Calu3 (cell line): ENCODE data around the gene CCNDBP1. TPM values are rescaled to one million over a fixed set of nuclear protein-coding genes. Genes with fewer than 3 reads are reported as not detected.

ENCODE experiments used
- BruUV-seq: library from RNA; stranded (reverse); fragments of 400-500 nt; replicated peaks from 2 replicates; lab custom pipeline; 2021; lab: Mats Ljungman, UMichigan
- CTCF ChIA-PET: fragments of 300-600 bp; sonication (Branson Sonifier 250); formaldehyde crosslinking; loops from one replicate; lab custom pipeline; 2022; ENCODE audit warnings: antibody characterized with exemption; lab: Charles Lee
- DNase-seq: peaks from one replicate; pipeline ENCODE4 v3.0.0; 2022
- H3K27ac Mint-ChIP-seq: one replicate; pipeline ENCODE4 v1.8.0; 2022; ENCODE audit warnings: mixed read lengths; ENCODE audit not compliant: unreplicated experiment
- H3K27me3 Mint-ChIP-seq: one replicate; pipeline ENCODE4 v1.8.0; 2022; ENCODE audit warnings: mixed read lengths; ENCODE audit not compliant: unreplicated experiment
- H3K36me3 Mint-ChIP-seq: one replicate; pipeline ENCODE4 v1.8.0; 2022; ENCODE audit warnings: mild to moderate bottlenecking, moderate library complexity, mixed read lengths; ENCODE audit not compliant: insufficient read depth, unreplicated experiment
- H3K4me1 Mint-ChIP-seq: one replicate; pipeline ENCODE4 v1.8.0; 2022; ENCODE audit warnings: mild to moderate bottlenecking, low read depth, mixed read lengths; ENCODE audit not compliant: unreplicated experiment
- H3K4me3 Mint-ChIP-seq: one replicate; pipeline ENCODE4 v1.8.0; 2022; ENCODE audit warnings: mild to moderate bottlenecking, low read depth, moderate library complexity, mixed read lengths; ENCODE audit not compliant: unreplicated experiment
- H3K9me3 Mint-ChIP-seq: one replicate; pipeline ENCODE4 v1.8.0; 2022; ENCODE audit warnings: low read depth, mixed read lengths; ENCODE audit not compliant: unreplicated experiment
- intact Hi-C: fragments of 100-400 bp; cut with micrococcal nuclease; formaldehyde crosslinking; loops from one replicate; pipeline ENCODE4 v1.10.0; 2022; ENCODE audit not compliant: unreplicated experiment
- total RNA-seq: library from RNA; stranded (reverse); gene quantifications from 2 replicates; pipeline ENCODE4 v1.2.3, GENCODE V29; 2022
- TF ChIP-seq, protein P1 (sequence below): fragments of 200-600 bp; IDR thresholded peaks from one replicate; pipeline ENCODE4 v1.8.0; 2022; ENCODE audit warnings: antibody characterized with exemption; ENCODE audit not compliant: unreplicated experiment

CCNDBP1 gene
- total RNA-seq, 1 experiment from 2014 or later, result 13.7 TPM

DNA sequence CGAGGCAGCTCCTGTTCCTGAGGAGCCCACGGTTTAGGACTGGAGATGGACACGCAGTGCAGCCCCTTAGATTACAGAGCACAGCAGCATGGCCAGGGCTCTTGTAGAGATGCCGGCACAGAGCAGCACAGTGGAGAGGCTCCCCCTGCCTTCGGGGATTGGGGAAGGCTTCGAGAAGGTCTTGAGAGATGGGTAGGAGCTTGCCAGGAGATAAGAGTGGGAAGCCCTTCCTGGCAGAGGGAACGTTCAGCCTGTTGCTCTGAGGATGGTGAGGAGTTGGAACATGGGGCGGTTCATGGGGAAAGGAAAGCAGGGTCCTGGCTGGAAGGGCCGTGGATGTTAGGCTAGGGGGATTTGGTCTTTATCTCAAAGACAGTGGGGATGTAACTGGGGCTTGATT is 25.6 kb downstream of the CCNDBP1 start:
- peaks cover 53% of the 10 kb centered on the region for H3K27me3 Mint-ChIP-seq
- H3K4me1 Mint-ChIP-seq, result no peaks in the 10 kb centered on the region
- no peak for DNase-seq
- intact Hi-C loops, result no loop called here
- CTCF ChIA-PET, result no interaction called here
- TF ChIP-seq, protein P1, sequence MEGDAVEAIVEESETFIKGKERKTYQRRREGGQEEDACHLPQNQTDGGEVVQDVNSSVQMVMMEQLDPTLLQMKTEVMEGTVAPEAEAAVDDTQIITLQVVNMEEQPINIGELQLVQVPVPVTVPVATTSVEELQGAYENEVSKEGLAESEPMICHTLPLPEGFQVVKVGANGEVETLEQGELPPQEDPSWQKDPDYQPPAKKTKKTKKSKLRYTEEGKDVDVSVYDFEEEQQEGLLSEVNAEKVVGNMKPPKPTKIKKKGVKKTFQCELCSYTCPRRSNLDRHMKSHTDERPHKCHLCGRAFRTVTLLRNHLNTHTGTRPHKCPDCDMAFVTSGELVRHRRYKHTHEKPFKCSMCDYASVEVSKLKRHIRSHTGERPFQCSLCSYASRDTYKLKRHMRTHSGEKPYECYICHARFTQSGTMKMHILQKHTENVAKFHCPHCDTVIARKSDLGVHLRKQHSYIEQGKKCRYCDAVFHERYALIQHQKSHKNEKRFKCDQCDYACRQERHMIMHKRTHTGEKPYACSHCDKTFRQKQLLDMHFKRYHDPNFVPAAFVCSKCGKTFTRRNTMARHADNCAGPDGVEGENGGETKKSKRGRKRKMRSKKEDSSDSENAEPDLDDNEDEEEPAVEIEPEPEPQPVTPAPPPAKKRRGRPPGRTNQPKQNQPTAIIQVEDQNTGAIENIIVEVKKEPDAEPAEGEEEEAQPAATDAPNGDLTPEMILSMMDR, result no peak
- no peaks in the 10 kb centered on the region for H3K9me3 Mint-ChIP-seq
- no peak overlapping the region for H3K4me3 Mint-ChIP-seq
- H3K36me3 Mint-ChIP-seq, result no peaks in the 10 kb centered on the region
- BruUV-seq, result no TSS peak
- no peak overlapping the region for H3K27ac Mint-ChIP-seq

DNA sequence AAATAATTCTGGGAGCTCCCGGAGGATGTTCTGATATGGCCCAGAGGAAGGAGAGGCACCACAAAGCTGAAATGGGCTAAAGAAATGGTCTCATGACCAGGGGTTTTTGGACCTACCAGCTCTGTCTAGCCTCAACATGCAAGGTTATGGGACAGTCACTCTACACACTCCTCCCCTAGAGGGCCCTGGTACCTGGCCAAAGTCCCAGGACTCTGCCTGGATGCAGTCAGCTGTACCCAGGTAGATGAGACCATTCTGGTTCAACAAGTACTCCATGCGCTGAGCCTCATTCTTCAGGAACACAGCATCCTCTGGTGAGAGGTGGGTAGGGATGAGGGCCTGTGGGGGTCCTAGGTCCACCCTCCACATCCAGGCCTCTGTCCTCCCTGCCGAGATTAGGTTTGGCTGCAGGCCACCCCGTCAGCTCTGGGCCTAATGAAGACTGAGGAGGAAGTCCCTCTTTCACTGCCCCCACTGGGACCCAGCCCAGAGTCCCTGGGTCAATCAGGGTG is 26.1 kb downstream of the CCNDBP1 start:
- Mint-ChIP-seq H3K4me1 (no peaks in the 10 kb centered on the region), H3K9me3 (no peaks in the 10 kb centered on the region), H3K36me3 (no peaks in the 10 kb centered on the region), H3K4me3 (no peak overlapping the region), H3K27me3 (peaks cover 48% of the 10 kb centered on the region), H3K27ac (no peak overlapping the region)
- CTCF ChIA-PET, result no interaction called here
- intact Hi-C loops, result no loop called here
- no peak for DNase-seq
- no TSS peak for BruUV-seq
- TF ChIP-seq, protein P1, result no peak

DNA sequence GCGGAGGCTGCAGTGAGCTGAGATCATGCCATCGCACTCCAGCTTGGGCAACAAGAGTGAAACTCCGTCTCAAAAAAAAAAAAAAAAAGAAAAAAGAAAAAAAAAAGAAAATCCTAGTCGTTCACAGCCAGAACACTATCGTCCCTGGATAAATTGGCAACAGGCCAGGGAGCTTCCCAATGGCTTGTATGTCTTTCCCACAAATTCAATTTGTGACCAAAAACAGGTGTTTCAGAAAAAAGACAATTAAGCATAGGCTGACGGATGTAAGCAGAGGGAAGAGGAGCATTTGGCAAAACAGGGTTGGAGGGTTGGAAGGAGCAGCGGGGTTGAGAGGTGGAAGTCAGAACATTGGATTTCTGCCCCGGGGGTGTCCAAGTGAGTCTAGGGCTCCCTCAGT is 27.1 kb downstream of the CCNDBP1 start:
- intact Hi-C loops, result no loop called here
- no peak overlapping the region for H3K27ac Mint-ChIP-seq

DNA sequence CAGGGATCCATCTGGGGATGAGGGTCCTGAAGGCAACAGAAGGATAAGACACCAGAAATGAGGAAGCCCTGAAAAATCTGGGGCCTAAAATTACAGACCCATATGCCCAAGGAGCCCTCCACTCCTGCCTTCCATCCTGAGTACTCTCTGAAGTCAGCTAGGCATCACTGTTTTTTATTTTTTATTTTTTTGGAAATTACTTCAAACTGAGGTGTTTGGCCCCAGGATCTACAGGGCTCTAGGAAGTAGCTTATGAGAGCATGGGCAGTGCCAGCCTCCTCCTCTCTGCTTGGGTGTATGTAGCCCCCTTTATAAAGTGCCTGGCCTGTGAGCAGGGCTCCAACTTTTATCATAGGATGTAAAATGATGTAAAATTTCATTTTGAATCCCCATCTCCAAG is 27.7 kb downstream of the CCNDBP1 start:
- Mint-ChIP-seq H3K4me1 (no peaks in the 10 kb centered on the region), H3K36me3 (no peaks in the 10 kb centered on the region), H3K27ac (no peak overlapping the region), H3K4me3 (no peak overlapping the region), H3K9me3 (no peaks in the 10 kb centered on the region), H3K27me3 (peaks cover 40% of the 10 kb centered on the region)
- intact Hi-C loops, result no loop called here
- CTCF ChIA-PET, result interaction anchor here (0.9 kb wide), 1 partner anchor 506 kb away, joined by 3 read pairs; no protein-coding TSS in a partner anchor
- no peak for DNase-seq
- TF ChIP-seq, protein P1, result no peak
- no TSS peak for BruUV-seq

More for the DNA sequence above, 27.1 kb downstream of the CCNDBP1 start:
- Mint-ChIP-seq H3K4me3 (no peak overlapping the region), H3K9me3 (no peaks in the 10 kb centered on the region), H3K36me3 (no peaks in the 10 kb centered on the region), H3K4me1 (no peaks in the 10 kb centered on the region), H3K27me3 (peaks cover 40% of the 10 kb centered on the region)
- CTCF ChIA-PET, result no interaction called here
- DNase-seq, result no peak
- BruUV-seq, result no TSS peak
- TF ChIP-seq, protein P1, result no peak
